IPS-11a (cell line): Measurements from ENCODE around the gene SERPINA1.
"Not testable (repeated sequence)": the region's sequence is repeated elsewhere in the genome, so short reads cannot be mapped to it uniquely, and the experiment has no call there.

Source experiments
- H3K4me3 ChIP-seq: one replicate; pipeline ENCODE4 v1.5.1; 2013; ENCODE audit warnings: low read depth, low read length, control low read depth

Gene SERPINA1

DNA sequence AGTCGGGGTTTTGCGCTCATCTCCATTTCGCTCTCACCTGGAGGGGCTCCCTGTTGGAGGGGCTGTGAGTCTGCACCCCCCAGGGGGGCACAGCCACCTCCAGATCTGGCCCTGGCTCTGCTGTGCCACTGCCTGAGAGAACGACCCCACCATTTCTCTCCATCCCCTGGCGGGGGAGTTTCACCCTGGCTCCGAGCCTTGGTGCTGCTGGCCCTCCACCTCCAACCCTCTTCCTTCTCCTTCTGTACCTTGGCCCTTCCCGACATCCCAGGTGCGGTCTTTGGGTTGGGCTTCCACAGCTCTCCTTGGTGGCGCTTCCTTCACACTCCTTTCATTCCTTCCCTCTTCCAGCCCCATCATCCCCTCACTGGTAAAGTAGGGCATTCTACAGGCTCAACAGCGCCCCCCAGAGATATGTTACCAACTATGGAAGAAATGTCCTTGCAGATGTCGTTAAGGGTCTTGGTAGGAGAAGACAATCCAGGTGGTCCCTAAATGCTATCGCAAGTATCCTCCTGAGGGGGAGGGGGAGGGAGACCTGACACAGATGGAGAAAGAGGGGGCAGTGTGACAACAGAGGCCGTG lies 16.3 kb downstream of the SERPINA1 start:
- H3K4me3 ChIP-seq: no peak overlapping the region

DNA sequence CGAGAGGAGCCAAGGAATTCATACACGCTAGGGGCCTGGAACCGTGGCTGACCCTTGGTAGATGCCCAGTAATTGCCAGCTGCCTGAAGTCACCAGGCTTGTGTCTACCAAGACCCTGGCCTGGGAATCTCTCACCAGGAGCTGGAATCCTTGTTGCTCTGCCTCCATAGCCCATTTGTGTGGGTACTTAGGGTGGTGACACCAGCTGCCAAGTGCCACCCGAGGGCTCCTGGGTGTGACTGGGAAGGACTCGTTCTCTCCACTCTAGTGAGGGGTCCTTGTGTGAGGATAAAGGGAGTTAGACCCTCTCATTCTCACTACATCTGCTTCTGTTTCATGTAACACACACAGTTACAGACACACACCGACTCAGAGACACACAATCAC lies 17.9 kb downstream of the SERPINA1 start:
- H3K4me3 ChIP-seq: no peak overlapping the region

GRCh38 chr14:94369766-94370523 lies 18.5 kb downstream of the SERPINA1 start:
- not testable (repeated sequence) for H3K4me3 ChIP-seq

DNA sequence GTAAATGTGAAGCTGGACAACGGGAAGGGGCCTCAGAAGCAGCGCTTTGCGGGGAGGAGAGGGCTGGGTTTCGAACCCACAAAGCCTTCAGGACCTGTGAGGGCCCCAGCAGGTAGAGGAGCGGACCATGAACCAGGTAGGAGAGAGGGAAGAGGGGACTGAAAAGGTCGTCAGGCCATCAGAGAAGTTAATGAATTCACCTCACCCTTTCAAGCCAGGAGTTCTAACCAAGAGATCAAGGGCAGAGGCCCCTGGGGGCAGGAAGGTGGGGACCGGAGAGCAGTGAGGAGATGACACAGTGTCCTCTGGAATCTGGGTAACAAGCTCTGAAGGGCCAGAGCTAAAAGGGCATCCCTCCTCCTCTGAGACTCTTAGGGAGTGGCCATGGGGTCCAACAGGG lies 19.4 kb downstream of the SERPINA1 start:
- no peak overlapping the region for H3K4me3 ChIP-seq

- H3K4me3 ChIP-seq: no peak overlapping the region
Measured at GRCh38 chr14:94368243-94368590, 20.2 kb downstream of the SERPINA1 start.

GRCh38 chr14:94367347-94368242 lies 20.8 kb downstream of the SERPINA1 start:
- H3K4me3 ChIP-seq: no peak overlapping the region

GRCh38 chr14:94366146-94366915 lies 22.1 kb downstream of the SERPINA1 start, which contains the start of gene SERPINA2:
Gene SERPINA2 (minus strand): TSS chr14:94366698.
- no peak within 1 kb of the TSS for H3K4me3 ChIP-seq

GRCh38 chr14:94365624-94366023 lies 22.8 kb downstream of the SERPINA1 start:
- H3K4me3 ChIP-seq: no peak overlapping the region

- no peak overlapping the region for H3K4me3 ChIP-seq
Measured at GRCh38 chr14:94364964-94365363, 23.4 kb downstream of the SERPINA1 start.

DNA sequence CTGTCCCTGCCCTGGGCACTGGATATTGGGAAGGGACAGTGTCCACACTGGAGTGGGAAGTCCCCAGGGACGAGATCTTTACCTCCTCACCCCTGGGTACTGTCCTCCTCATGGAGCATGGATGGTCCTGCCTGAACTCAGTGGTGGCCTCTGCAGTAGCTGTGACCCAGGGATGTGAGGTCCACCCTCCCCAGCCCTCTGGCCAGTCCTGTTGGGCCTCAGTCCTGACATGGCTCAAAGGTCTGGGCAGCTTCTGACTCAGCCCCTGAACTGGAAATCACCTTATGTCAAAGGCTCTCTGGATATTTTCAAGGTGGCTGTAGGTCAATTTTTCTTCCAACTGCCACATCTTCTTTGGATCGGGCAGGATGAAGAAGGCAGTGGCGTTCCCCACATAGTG lies 24.4 kb downstream of the SERPINA1 start:
- H3K4me3 ChIP-seq: no peak overlapping the region

- H3K4me3 ChIP-seq: no peak overlapping the region
Measured at GRCh38 chr14:94363151-94363624, 25.2 kb downstream of the SERPINA1 start.

DNA sequence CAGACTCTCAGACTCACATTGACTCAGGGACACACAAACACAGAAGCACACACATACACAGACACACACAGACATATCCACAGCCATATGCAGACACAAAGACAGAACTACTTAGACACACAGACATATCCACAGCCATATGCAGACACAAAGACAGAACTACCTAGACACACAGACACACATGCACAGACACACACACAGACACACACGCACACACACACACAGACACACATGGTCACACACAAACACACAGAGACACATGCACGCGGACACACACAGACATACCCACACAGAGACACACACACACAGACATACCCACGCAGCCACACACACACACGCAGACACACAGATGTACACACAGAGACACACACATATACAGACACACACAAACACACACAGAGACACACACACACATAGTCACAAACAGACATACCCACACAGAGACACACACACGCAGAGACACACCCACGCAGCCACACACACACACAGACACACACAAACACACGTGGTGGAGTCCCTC lies 25.7 kb downstream of the SERPINA1 start:
- H3K4me3 ChIP-seq: no peak overlapping the region

- no peak overlapping the region for H3K4me3 ChIP-seq
Measured at GRCh38 chr14:94361682-94362081, 26.7 kb downstream of the SERPINA1 start.

GRCh38 chr14:94360945-94361565 lies 27.3 kb downstream of the SERPINA1 start:
- H3K4me3 ChIP-seq: no peak overlapping the region

GRCh38 chr14:94357166-94357565 lies 31.2 kb downstream of the SERPINA1 start:
- no peak overlapping the region for H3K4me3 ChIP-seq

DNA sequence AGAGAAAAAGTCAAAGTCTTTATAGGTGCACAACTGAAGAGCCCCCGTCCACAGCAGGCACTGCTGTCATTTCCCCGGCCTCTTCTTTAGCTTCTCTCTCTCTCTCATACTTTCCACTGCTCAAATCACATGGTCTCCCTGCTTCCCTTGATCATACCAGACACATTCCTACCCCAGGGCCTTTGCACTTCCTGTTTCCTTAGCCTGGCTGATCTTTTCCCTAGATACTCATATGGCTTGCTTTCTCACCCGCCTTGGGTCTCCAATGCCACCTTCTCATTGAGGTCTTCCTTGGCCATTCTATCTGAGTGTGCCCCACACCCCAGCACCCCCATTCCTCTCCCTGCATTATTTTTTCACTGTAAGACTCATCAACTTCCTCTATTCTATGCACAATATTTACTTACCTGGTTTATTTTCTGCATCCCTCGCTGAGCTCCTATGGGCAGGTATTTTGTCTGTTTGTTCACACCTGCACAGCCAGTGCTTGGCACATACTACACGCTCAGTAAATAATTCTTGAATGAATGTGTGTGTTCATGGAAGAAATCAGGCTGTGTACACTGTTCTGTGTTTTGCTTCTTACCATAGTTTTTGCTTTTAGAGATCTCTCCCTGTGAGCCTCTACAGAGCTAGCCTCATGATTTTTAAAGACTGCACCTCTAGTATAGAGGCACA lies 31.9 kb downstream of the SERPINA1 start:
- no peak overlapping the region for H3K4me3 ChIP-seq

- H3K4me3 ChIP-seq: no peak overlapping the region
Measured at GRCh38 chr14:94355191-94355794, 33.1 kb downstream of the SERPINA1 start.

DNA sequence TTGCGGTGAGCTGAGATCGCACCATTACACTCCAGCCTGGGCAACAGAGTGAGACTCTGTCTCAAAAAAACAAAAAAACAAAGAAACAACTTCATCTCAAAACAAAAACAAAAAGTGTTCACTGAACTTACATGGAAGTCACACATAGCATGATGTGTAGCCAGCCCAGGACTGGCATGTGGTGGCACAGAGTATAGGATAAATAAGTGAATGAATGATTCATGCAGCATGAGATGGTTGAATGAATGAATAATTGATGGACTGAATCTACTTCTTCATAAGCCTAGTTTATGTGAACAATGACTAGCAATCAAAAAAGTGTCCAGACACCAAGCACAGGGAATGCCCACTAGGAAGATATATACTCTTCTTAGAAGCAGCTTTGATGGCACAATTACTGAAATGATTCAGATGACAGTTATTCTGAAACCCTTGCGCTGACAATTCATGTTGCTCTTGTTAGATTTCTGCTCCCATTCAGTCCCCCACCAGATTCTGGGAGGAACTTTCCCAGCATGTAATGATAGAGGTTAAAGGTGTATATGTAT lies 33.7 kb downstream of the SERPINA1 start:
- no peak overlapping the region for H3K4me3 ChIP-seq

GRCh38 chr14:94354190-94354589 lies 34.2 kb downstream of the SERPINA1 start:
- H3K4me3 ChIP-seq: not testable (repeated sequence)
